Activated CD8-positive, alpha-beta memory T cell treated with anti-CD3 and anti-CD28 coated beads for 1 hour (primary cell): ENCODE measurements around the gene CNTN6.

Experiments used
- DNase-seq, 2 donors: peaks; one replicate each; pipeline ENCODE4 v3.0.0-alpha.2; 2020; ENCODE audit warnings: low read depth in 1 of 2; ENCODE audit errors: extremely low read depth in 1 of 2

The CNTN6 gene

GRCh38 chr3:1171320-1171719 lies 78.5 kb downstream of the CNTN6 start:
- DNase-seq, result no peak

GRCh38 chr3:1172644-1173043 lies 79.8 kb downstream of the CNTN6 start:
- no peak for DNase-seq

- DNase-seq, result no peak
Observed at GRCh38 chr3:1179146-1179545, 86.3 kb downstream of the CNTN6 start.

GRCh38 chr3:1183320-1184048 lies 90.7 kb downstream of the CNTN6 start:
- DNase-seq, result no peak

GRCh38 chr3:1190569-1190968 lies 97.7 kb downstream of the CNTN6 start:
- no peak for DNase-seq

- no peak for DNase-seq
Observed at GRCh38 chr3:1191026-1191425, 98.2 kb downstream of the CNTN6 start.

GRCh38 chr3:1195947-1196346 lies 103.1 kb downstream of the CNTN6 start:
- no peak for DNase-seq

- no peak for DNase-seq
Observed at GRCh38 chr3:1197051-1197450, 104.2 kb downstream of the CNTN6 start.

- DNase-seq, result no peak
Observed at GRCh38 chr3:1200371-1200770, 107.5 kb downstream of the CNTN6 start.

- no peak for DNase-seq
Observed at GRCh38 chr3:1207904-1208303, 115.1 kb downstream of the CNTN6 start.

GRCh38 chr3:1214933-1215332 lies 122.1 kb downstream of the CNTN6 start:
- no peak for DNase-seq

GRCh38 chr3:1216856-1217255 lies 124.0 kb downstream of the CNTN6 start:
- DNase-seq, result no peak

- DNase-seq, result no peak
Observed at GRCh38 chr3:1227111-1227510, 134.3 kb downstream of the CNTN6 start.

- DNase-seq, result no peak
Observed at GRCh38 chr3:1228289-1228688, 135.5 kb downstream of the CNTN6 start.

- no peak for DNase-seq
Observed at GRCh38 chr3:1230920-1231319, 138.1 kb downstream of the CNTN6 start.

- no peak for DNase-seq
Observed at GRCh38 chr3:1232276-1232675, 139.5 kb downstream of the CNTN6 start.

- DNase-seq, result no peak
Observed at GRCh38 chr3:1235526-1236120, 142.8 kb downstream of the CNTN6 start.

- DNase-seq, result no peak
Observed at GRCh38 chr3:1251282-1252060, 158.6 kb downstream of the CNTN6 start.

GRCh38 chr3:1252061-1252430 lies 159.2 kb downstream of the CNTN6 start:
- no peak for DNase-seq

GRCh38 chr3:1262246-1262645 lies 169.4 kb downstream of the CNTN6 start:
- DNase-seq, result no peak

- no peak for DNase-seq
Observed at GRCh38 chr3:1263121-1263520, 170.3 kb downstream of the CNTN6 start.

- DNase-seq, result no peak
Observed at GRCh38 chr3:1269808-1270207, 177.0 kb downstream of the CNTN6 start.
